ENCODE measurements around the gene PRRC2A. TPM values are rescaled to one million over a fixed set of nuclear protein-coding genes. Genes with fewer than 3 reads are reported as not detected.

PRRC2A gene
- total RNA-seq, 1 donor from 2014 or later: 81.2 TPM

- H3K4me3 ChIP-seq (ENCODE audit: low read depth, low read length): no peak within 1 kb of the TSS
- TF ChIP-seq CTCF (conservative IDR thresholded peaks at IDR 0.05; ENCODE audit: low read depth, low read length): no peak
- DNase-seq (ENCODE audit: low read depth): no peak
Measured at GRCh38 chr6:31669676-31670075, 49.2 kb downstream of the PRRC2A start, which contains the start of gene LY6G5B. TSS of gene LY6G5B (plus strand) at chr6:31669976. CDS start at chr6:31670951, 975 bp downstream.

DNA sequence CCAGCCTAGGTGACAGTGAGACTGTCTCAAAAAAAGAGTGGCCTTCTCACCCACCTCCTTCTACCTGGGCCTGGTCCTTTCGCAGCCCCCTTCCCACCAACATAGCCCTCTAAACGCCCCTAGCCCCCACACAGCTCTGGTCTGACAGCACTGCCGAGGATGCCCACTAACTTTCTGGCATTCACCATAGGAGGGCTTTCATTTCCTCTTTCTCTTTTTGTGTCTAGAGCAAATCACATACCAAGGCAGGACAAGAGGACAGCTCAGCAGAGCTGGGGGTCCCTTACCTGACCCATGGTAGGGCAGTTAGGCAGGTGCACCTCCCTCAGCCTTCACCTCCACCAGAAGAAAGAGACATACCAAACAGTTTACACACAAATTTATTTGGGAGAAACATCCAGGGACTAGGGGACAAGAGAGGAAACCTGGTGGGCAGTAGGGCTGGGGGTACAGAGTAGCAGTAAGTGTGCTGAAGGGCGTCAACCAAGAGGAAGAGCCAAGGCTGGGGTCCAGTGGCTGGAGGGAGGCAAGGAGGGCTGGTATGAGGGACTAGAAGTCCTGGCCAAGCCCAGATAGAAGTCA, 55.9 kb downstream of the PRRC2A start:
- TF ChIP-seq CTCF (conservative IDR thresholded peaks at IDR 0.05; ENCODE audit: low read depth, low read length): no peak
- no peak overlapping the region for H3K4me3 ChIP-seq (ENCODE audit: low read depth, low read length)
- DNase-seq (ENCODE audit: low read depth): no peak

DNA sequence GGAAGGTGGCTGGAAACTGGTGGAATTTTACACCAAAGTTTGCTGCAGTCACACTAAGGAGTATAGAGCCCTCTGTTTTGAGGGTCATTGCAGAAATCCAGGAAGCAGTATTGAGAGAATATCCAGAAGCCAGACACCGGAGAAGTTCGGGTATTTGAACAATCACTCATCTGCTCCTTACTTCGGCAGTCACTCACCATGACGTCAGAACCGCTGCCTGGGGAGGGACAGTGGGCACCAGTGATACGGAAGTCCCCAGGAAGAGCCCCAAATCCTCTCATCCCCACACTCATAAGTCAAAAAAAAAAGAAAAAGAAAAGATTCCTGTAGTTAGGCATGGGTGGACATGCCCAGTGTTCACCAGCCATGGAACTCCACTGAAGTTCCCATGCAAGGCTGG, 56.4 kb downstream of the PRRC2A start:
- DNase-seq (ENCODE audit: low read depth): no peak

DNA sequence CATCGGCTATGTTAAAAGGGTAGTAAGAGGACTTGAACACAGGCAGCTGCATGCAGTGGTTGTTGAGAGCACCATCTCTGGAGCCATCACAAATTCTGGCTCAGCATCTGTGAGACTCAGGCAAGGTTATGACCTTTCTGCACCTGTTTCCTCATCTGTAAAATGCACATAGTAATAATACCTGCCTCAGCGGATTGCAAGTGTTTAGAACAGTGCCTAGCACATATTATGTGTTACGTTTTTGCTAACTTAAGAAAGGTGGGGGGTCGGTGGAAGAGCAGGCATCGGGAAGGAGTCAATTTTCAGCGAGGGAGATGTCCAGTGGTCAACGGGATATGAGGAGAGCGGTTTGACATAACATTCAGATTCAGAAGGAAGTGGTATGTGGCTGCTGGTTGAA, 57.4 kb downstream of the PRRC2A start:
- DNase-seq (ENCODE audit: low read depth): no peak
- TF ChIP-seq CTCF (conservative IDR thresholded peaks at IDR 0.05; ENCODE audit: low read depth, low read length): no peak
- no peak overlapping the region for H3K4me3 ChIP-seq (ENCODE audit: low read depth, low read length)

More for the DNA sequence above, 56.4 kb downstream of the PRRC2A start:
- H3K4me3 ChIP-seq (ENCODE audit: low read depth, low read length): no peak overlapping the region
- no peak for TF ChIP-seq CTCF (conservative IDR thresholded peaks at IDR 0.05; ENCODE audit: low read depth, low read length)

DNA sequence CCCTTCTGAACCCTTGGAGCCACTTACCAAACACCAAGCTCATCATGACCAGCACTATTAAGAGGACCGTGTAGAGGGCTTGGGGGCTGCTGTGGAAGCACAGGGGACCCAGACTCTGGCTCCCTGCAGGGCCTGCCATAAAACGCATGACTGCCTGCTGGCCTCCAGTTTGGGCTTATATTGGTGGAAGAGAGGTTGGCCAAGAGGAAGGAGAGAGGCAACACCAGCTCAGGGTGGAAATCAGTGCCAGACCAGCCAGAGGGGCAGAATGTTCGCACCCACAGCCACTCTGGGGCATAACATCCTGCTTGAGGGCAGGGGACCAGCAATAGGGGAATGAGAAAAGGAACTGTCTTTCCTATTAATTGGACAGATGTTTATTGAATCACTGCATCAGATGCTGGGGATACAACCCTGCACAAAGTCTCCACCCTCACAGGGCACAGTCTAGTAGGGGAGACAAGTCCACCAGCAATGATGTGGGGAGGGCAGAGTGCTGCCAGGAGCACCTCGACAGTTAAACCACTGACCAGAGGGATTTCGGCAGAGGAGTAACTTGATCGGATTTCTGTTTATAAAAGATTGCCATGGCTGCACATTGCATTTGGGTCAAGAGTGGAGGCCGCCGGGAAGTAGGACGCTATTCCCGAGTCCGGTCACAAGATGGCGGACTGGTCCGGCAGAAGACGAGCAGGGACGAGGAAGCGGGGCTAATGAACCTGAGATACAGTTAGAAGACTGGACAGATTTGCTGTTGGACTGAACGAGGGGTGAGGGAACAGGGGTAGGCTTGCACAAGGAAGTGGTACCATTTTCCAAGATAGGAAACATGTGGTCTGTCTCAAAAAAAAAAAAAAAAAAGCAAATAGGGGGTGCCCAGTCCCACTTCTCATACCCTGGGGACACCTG, 60.0 kb downstream of the PRRC2A start, which contains the start of gene LY6G5C:
LY6G5C (minus strand) TSS at position 842 of the 909 bp plus-strand sequence; CDS start at position 148, 694 bp downstream.
- peak; percentile 59 for TF ChIP-seq CTCF (conservative IDR thresholded peaks at IDR 0.05; ENCODE audit: low read depth, low read length)
- H3K4me3 ChIP-seq (ENCODE audit: low read depth, low read length): peak within 1 kb of the TSS; percentile 54
- peak; percentile 66 for DNase-seq (ENCODE audit: low read depth)

GRCh38 chr6:31681135-31681671, 60.7 kb downstream of the PRRC2A start:
- TF ChIP-seq CTCF (conservative IDR thresholded peaks at IDR 0.05; ENCODE audit: low read depth, low read length): no peak
- DNase-seq (ENCODE audit: low read depth): no peak
- H3K4me3 ChIP-seq (ENCODE audit: low read depth, low read length): peak overlapping the region; percentile 54
